Neuron (in vitro differentiated cells): ENCODE data around the gene ZNF423.
A peak's percentile ranks its signal among the peaks of the same experiment; 100 is the strongest.

Experiments used
- H2AFZ ChIP-seq: one replicate; pipeline ENCODE4 v1.6.1; 2013; ENCODE audit warnings: low read depth, mild to moderate bottlenecking, inconsistent platforms, low read length, moderate library complexity
- H3K27me3 ChIP-seq: one replicate; pipeline ENCODE4 v1.6.1; 2013; ENCODE audit warnings: low read length; ENCODE audit not compliant: insufficient read depth
- H3K36me3 ChIP-seq: one replicate; pipeline ENCODE4 v1.6.1; 2013; ENCODE audit warnings: low read length; ENCODE audit not compliant: insufficient read depth
- H3K4me1 ChIP-seq: one replicate; pipeline ENCODE4 v1.6.1; 2013; ENCODE audit warnings: low read length; ENCODE audit not compliant: insufficient read depth
- H3K4me3 ChIP-seq: 2 replicates; pipeline ENCODE4 v1.5.1; 2013; ENCODE audit warnings: mild to moderate bottlenecking, low read length, moderate library complexity
- H3K9me3 ChIP-seq: one replicate; pipeline ENCODE4 v1.6.1; 2013; ENCODE audit warnings: low read length

The ZNF423 gene

GRCh38 chr16:49724774-49725173 is 131.1 kb downstream of the ZNF423 start:
- H3K4me1 ChIP-seq, result no peaks in the 10 kb centered on the region
- H3K36me3 ChIP-seq, result peaks cover 18% of the 10 kb centered on the region
- H3K27me3 ChIP-seq, result no peaks in the 10 kb centered on the region
- H2AFZ ChIP-seq, result no peak overlapping the region
- H3K4me3 ChIP-seq, result no peak overlapping the region
- H3K9me3 ChIP-seq, result peaks cover 6% of the 10 kb centered on the region

- H3K4me1 ChIP-seq, result no peaks in the 10 kb centered on the region
- no peaks in the 10 kb centered on the region for H3K27me3 ChIP-seq
- H2AFZ ChIP-seq, result no peak overlapping the region
- H3K4me3 ChIP-seq, result no peak overlapping the region
- peaks cover 4% of the 10 kb centered on the region for H3K9me3 ChIP-seq
- H3K36me3 ChIP-seq, result peaks cover 22% of the 10 kb centered on the region
Observed at GRCh38 chr16:49723310-49723709, 132.6 kb downstream of the ZNF423 start.

GRCh38 chr16:49720225-49720624 is 135.7 kb downstream of the ZNF423 start:
- Histone ChIP-seq H3K4me3 (no peak overlapping the region), H3K27me3 (no peaks in the 10 kb centered on the region), H2AFZ (no peak overlapping the region), H3K9me3 (peaks cover 4% of the 10 kb centered on the region), H3K36me3 (peaks cover 14% of the 10 kb centered on the region), H3K4me1 (no peaks in the 10 kb centered on the region)

- Histone ChIP-seq H3K4me3 (no peak overlapping the region), H3K4me1 (peaks cover 6% of the 10 kb centered on the region), H3K36me3 (peaks cover 11% of the 10 kb centered on the region), H3K9me3 (peaks cover 2% of the 10 kb centered on the region), H2AFZ (no peak overlapping the region), H3K27me3 (no peaks in the 10 kb centered on the region)
Observed at GRCh38 chr16:49717689-49718088, 138.2 kb downstream of the ZNF423 start.

- Histone ChIP-seq H3K9me3 (peaks cover 2% of the 10 kb centered on the region), H3K4me1 (peaks cover 12% of the 10 kb centered on the region), H3K27me3 (no peaks in the 10 kb centered on the region), H3K4me3 (no peak overlapping the region), H3K36me3 (peaks cover 11% of the 10 kb centered on the region), H2AFZ (no peak overlapping the region)
Observed at GRCh38 chr16:49716339-49716934, 139.5 kb downstream of the ZNF423 start.

GRCh38 chr16:49713770-49714169 is 142.1 kb downstream of the ZNF423 start:
- Histone ChIP-seq H3K4me3 (no peak overlapping the region), H3K4me1 (peaks cover 12% of the 10 kb centered on the region), H3K36me3 (peaks cover 6% of the 10 kb centered on the region)

GRCh38 chr16:49712542-49712941 is 143.4 kb downstream of the ZNF423 start:
- no peak overlapping the region for H2AFZ ChIP-seq
- no peaks in the 10 kb centered on the region for H3K9me3 ChIP-seq
- H3K36me3 ChIP-seq, result peaks cover 2% of the 10 kb centered on the region
- H3K4me1 ChIP-seq, result peaks cover 12% of the 10 kb centered on the region
- no peak overlapping the region for H3K4me3 ChIP-seq
- no peaks in the 10 kb centered on the region for H3K27me3 ChIP-seq

More at GRCh38 chr16:49713770-49714169, 142.1 kb downstream of the ZNF423 start:
- no peaks in the 10 kb centered on the region for H3K9me3 ChIP-seq
- H3K27me3 ChIP-seq, result no peaks in the 10 kb centered on the region
- H2AFZ ChIP-seq, result no peak overlapping the region

- Histone ChIP-seq H3K4me3 (no peak overlapping the region), H3K36me3 (peaks cover 2% of the 10 kb centered on the region)
Observed at GRCh38 chr16:49712106-49712505, 143.8 kb downstream of the ZNF423 start.

GRCh38 chr16:49709057-49709456 is 146.9 kb downstream of the ZNF423 start:
- H3K27me3 ChIP-seq, result no peaks in the 10 kb centered on the region
- H3K4me3 ChIP-seq, result no peak overlapping the region
- H3K9me3 ChIP-seq, result peaks cover 2% of the 10 kb centered on the region
- peaks cover 19% of the 10 kb centered on the region for H3K4me1 ChIP-seq
- no peak overlapping the region for H2AFZ ChIP-seq
- H3K36me3 ChIP-seq, result peaks cover 2% of the 10 kb centered on the region

More at GRCh38 chr16:49712106-49712505, 143.8 kb downstream of the ZNF423 start:
- Histone ChIP-seq H2AFZ (no peak overlapping the region), H3K9me3 (no peaks in the 10 kb centered on the region), H3K4me1 (peaks cover 12% of the 10 kb centered on the region), H3K27me3 (no peaks in the 10 kb centered on the region)

GRCh38 chr16:49708491-49708890 is 147.4 kb downstream of the ZNF423 start:
- Histone ChIP-seq H3K9me3 (peaks cover 2% of the 10 kb centered on the region), H3K4me1 (peaks cover 24% of the 10 kb centered on the region), H3K4me3 (no peak overlapping the region), H3K36me3 (peaks cover 2% of the 10 kb centered on the region), H3K27me3 (no peaks in the 10 kb centered on the region), H2AFZ (no peak overlapping the region)

- Histone ChIP-seq H3K9me3 (peaks cover 2% of the 10 kb centered on the region), H3K4me3 (no peak overlapping the region), H3K27me3 (no peaks in the 10 kb centered on the region), H2AFZ (no peak overlapping the region), H3K36me3 (peaks cover 2% of the 10 kb centered on the region), H3K4me1 (peaks cover 28% of the 10 kb centered on the region)
Observed at GRCh38 chr16:49706620-49707355, 149.1 kb downstream of the ZNF423 start.

GRCh38 chr16:49704586-49705155 is 151.2 kb downstream of the ZNF423 start:
- peaks cover 49% of the 10 kb centered on the region for H3K4me1 ChIP-seq
- no peak overlapping the region for H2AFZ ChIP-seq
- H3K36me3 ChIP-seq, result peaks cover 2% of the 10 kb centered on the region
- H3K27me3 ChIP-seq, result no peaks in the 10 kb centered on the region
- H3K9me3 ChIP-seq, result peaks cover 2% of the 10 kb centered on the region
- H3K4me3 ChIP-seq, result no peak overlapping the region

- Histone ChIP-seq H3K4me3 (peak overlapping the region; percentile 34), H3K4me1 (peaks cover 61% of the 10 kb centered on the region), H3K27me3 (no peaks in the 10 kb centered on the region), H2AFZ (no peak overlapping the region), H3K9me3 (peaks cover 2% of the 10 kb centered on the region), H3K36me3 (no peaks in the 10 kb centered on the region)
Observed at GRCh38 chr16:49703483-49703882, 152.4 kb downstream of the ZNF423 start.
